Testis (tissue), 3 donors: Measurements from ENCODE around the gene TREML1. TPM values are rescaled to one million over a fixed set of nuclear protein-coding genes. Genes with fewer than 3 reads are reported as not detected.

ENCODE experiments used
- DNase-seq: peaks from one replicate; pipeline ENCODE4 v3.0.0-alpha.2; 2019
- H3K27ac ChIP-seq, 2 donors: fragments of 200-600 bp; sonication (generic); one replicate each; pipeline ENCODE4 v1.5.1; 2019
- H3K27me3 ChIP-seq: fragments of 200-600 bp; sonication (generic); one replicate; pipeline ENCODE4 v1.5.1; 2019
- H3K36me3 ChIP-seq: fragments of 200-600 bp; sonication (generic); one replicate; pipeline ENCODE4 v1.5.1; 2017; ENCODE audit warnings: low read depth; ENCODE audit errors: missing control alignments
- H3K4me1 ChIP-seq: fragments of 200-600 bp; sonication (generic); one replicate; pipeline ENCODE4 v1.5.1; 2019
- H3K4me3 ChIP-seq, 2 donors: fragments of 200-600 bp; sonication (generic); one replicate each; pipeline ENCODE4 v1.5.1; 2017 to 2019
- H3K9me3 ChIP-seq: fragments of 200-600 bp; sonication (generic); one replicate; pipeline ENCODE4 v1.5.1; 2017
- POLR2A ChIP-seq: fragments of 450-650 bp; IDR thresholded peaks from one replicate; pipeline ENCODE4 v1.6.1; 2017; ENCODE audit warnings: antibody characterized with exemption, mild to moderate bottlenecking, moderate library complexity
- WGBS, 2 donors: methylation state at CpG; one replicate each; pipeline ENCODE4 v1.1.5; 2018; 5-methylcytosine and 5-hydroxymethylcytosine counted together
- intact Hi-C: fragments of 100-400 bp; cut with DNase I; formaldehyde crosslinking; loops from one replicate; pipeline ENCODE4 v1.15.1; 2023; ENCODE audit warnings: low total_unique reads
- polyA plus RNA-seq: library from polyadenylated mRNA; stranded (reverse); fragments of 350-450 nt; fragmentation: Illumina TruSeq; extraction: RNeasy Lipid Tissue Mini Kit (QIAGEN cat#74804); gene quantifications from one replicate; pipeline ENCODE4 v1.2.3, GENCODE V29; 2014; ENCODE audit warnings: low read depth, low replicate concordance; ENCODE audit not compliant: insufficient read depth
- total RNA-seq, 2 donors: library from RNA; depleted of rRNA; stranded (reverse); fragments of >200 nt; gene quantifications; one replicate each; pipeline ENCODE4 v1.2.3, GENCODE V29; 2016
- TF ChIP-seq, protein P1 (sequence below), 3 experiments: fragments of 450-650 bp in 2 of 3; fragments of 200-600 bp in 1 of 3; sonication (generic) in 1 of 3; IDR thresholded peaks; one replicate each; pipeline ENCODE4 v1.5.1; 2016 to 2019; ENCODE audit warnings: antibody characterized with exemption in 3 of 3, mild to moderate bottlenecking in 2 of 3, moderate library complexity in 1 of 3

TREML1 gene
- total and polyA plus RNA-seq, 3 donors from 2014 or later, result not detected

DNA sequence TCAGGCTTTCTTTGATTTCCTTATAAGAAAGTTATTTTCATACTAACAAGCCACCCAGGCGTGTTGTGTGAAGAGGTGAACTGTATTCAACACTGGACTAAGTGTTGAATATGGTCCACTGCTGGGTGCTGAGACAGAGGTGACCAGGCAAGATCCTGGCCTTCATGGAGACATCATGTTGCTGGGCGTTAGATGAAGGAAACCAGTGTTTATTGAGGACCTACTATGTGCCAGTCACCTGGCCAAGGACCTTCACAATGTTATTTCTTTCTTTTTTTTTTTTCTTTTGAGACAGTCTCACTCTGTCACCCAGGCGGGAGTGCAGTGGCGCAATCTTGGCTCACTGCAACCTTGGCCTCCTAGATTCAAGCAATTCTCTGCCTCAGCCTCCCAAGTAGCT, 1.9 kb upstream of the TREML1 start:
- Histone ChIP-seq H3K27ac (no peak overlapping the region), H3K36me3 (no peaks in the 10 kb centered on the region), H3K27me3 (no peaks in the 10 kb centered on the region), H3K4me1 (no peaks in the 10 kb centered on the region), H3K4me3 (no peak overlapping the region), H3K9me3 (no peaks in the 10 kb centered on the region)
- no peak for DNase-seq
- 95 to 98% methylated on average over 4 of the region's 4 CpGs for WGBS, 2 donors
- TF ChIP-seq, protein P1, sequence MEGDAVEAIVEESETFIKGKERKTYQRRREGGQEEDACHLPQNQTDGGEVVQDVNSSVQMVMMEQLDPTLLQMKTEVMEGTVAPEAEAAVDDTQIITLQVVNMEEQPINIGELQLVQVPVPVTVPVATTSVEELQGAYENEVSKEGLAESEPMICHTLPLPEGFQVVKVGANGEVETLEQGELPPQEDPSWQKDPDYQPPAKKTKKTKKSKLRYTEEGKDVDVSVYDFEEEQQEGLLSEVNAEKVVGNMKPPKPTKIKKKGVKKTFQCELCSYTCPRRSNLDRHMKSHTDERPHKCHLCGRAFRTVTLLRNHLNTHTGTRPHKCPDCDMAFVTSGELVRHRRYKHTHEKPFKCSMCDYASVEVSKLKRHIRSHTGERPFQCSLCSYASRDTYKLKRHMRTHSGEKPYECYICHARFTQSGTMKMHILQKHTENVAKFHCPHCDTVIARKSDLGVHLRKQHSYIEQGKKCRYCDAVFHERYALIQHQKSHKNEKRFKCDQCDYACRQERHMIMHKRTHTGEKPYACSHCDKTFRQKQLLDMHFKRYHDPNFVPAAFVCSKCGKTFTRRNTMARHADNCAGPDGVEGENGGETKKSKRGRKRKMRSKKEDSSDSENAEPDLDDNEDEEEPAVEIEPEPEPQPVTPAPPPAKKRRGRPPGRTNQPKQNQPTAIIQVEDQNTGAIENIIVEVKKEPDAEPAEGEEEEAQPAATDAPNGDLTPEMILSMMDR (IDR thresholded peaks at IDR 0.05), result no peak
- TF ChIP-seq POLR2A, result no peak
- intact Hi-C loops, result no loop called here

DNA sequence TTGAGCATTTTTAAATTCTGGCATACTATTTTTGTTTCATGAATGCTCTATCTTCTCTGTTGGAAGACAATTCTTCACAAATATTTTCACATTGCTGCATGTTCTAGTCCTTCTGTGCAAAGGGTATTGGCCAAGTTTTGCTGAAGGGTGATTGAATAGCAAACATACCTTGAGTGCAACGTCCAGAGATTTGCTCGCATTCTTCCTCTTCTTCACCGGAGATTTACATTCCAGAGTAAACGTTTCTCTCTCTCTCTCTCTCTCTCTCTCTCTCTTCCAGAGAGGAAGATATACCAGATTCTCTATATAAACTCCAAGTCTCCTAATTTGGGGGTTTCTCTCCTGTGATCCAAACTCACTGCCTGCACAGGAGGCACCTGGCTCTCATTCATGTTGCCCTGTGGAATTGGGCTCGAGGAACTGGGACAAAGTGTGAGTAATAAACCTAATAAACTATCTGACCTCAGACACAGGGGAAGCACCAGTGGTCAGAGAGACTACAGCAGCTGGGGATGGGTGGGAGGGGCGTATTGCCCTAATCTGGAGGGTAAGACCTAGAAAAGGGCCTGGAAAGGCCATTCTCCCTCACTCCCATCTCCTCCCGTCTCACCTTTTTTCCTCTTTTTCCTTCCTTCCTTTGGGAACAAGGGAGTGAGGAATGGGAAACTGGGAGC, 1.1 kb upstream of the TREML1 start:
- intact Hi-C loops, result no loop called here
- H3K36me3 ChIP-seq, result no peaks in the 10 kb centered on the region
- no peak overlapping the region for H3K27ac ChIP-seq
- WGBS, 2 donors, result 38 to 45% methylated on average over 7 of the region's 7 CpGs
- H3K4me3 ChIP-seq, result no peak overlapping the region
- no peaks in the 10 kb centered on the region for H3K27me3 ChIP-seq
- H3K9me3 ChIP-seq, result no peaks in the 10 kb centered on the region
- TF ChIP-seq POLR2A, result no peak
- TF ChIP-seq, protein P1 (IDR thresholded peaks at IDR 0.05), result no peak
- DNase-seq, result no peak
- H3K4me1 ChIP-seq, result no peaks in the 10 kb centered on the region

DNA sequence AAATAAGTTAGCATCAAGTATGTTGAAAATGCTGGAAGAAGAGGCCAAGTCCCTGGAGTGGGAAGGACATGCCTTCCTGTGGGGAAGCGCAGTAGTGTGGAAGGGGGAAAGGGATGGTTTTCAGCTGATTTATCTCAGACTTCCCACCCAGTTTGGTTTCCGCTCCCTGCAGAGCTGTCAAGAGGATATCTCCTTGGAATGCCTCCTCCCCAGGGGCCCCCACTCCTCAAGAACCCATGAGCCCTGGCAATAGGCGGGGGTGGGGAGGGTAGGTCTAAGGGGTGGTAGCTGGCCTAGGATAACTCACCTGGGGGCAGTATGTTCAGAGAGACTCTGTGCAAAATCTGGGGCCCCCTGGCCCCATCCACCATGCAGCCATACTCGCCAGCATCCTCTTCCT, 696 bp downstream of the TREML1 start:
- Histone ChIP-seq H3K9me3 (no peaks in the 10 kb centered on the region), H3K36me3 (no peaks in the 10 kb centered on the region), H3K4me3 (no peak overlapping the region), H3K27ac (no peak overlapping the region), H3K4me1 (no peaks in the 10 kb centered on the region), H3K27me3 (no peaks in the 10 kb centered on the region)
- DNase-seq, result no peak
- intact Hi-C loops, result no loop called here
- WGBS, 2 donors, result 87 to 92% methylated on average over 2 to 4 of the region's 4 CpGs
- TF ChIP-seq POLR2A, result no peak
- TF ChIP-seq, protein P1 (IDR thresholded peaks at IDR 0.05), result no peak

DNA sequence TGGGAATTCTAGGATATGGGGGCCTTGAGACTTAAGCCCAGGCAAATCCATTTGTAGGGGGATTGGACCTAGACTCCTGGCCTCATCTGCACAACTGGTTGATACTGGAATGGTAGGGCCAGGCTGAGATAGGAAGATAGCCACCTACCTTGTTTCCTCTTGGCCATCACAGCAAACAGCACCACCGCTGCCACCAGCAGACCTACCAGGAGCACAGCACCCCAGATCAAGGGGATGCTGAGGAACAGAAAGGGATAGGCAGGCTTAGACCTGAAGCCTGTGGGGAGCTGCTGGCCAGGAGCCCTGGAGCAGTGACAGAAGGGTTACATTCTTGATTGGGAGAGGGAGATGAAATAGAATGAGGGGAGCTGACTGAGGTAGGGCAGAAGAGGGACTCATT, 3.5 kb downstream of the TREML1 start:
- H3K27me3 ChIP-seq, result no peaks in the 10 kb centered on the region
- intact Hi-C loops, result no loop called here
- 92 to 100% methylated on average over 1 of the region's 1 CpG for WGBS, 2 donors
- H3K4me3 ChIP-seq, result no peak overlapping the region
- TF ChIP-seq POLR2A, result no peak
- TF ChIP-seq, protein P1 (IDR thresholded peaks at IDR 0.05), result no peak
- H3K27ac ChIP-seq, result no peak overlapping the region
- no peaks in the 10 kb centered on the region for H3K4me1 ChIP-seq
- no peaks in the 10 kb centered on the region for H3K36me3 ChIP-seq
- H3K9me3 ChIP-seq, result no peaks in the 10 kb centered on the region
- DNase-seq, result no peak

DNA sequence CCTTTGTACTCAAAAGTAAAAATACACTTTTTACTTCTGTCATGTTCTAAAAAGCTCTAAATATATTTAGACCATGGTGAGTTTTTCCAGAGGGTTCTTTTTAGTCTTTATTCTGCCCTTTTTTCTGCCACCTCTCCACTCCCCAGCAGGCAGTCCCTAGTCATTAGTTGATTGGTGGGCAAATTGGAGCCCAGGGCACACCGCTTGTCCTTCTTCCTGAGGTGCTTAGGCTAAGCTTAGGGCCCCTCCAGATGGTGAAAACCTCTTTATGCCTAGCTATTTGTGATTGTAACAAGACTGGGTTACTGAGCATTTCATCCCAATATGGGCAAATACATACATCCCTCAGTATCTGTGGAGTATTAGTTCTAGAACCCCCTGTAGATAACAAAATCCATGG, 6.2 kb downstream of the TREML1 start:
- intact Hi-C loops, result no loop called here
- Histone ChIP-seq H3K4me1 (no peaks in the 10 kb centered on the region), H3K4me3 (no peak overlapping the region), H3K36me3 (no peaks in the 10 kb centered on the region), H3K9me3 (no peaks in the 10 kb centered on the region), H3K27me3 (no peaks in the 10 kb centered on the region), H3K27ac (no peak overlapping the region)
- TF ChIP-seq, protein P1 (IDR thresholded peaks at IDR 0.05), result no peak
- no peak for TF ChIP-seq POLR2A
- 88 to 97% methylated on average over 1 of the region's 1 CpG for WGBS, 2 donors
- DNase-seq, result no peak
